KOPT-K1 (cell line): ENCODE measurements around the gene MPO.

Experiments used
- H3K27ac ChIP-seq: fragments of 200-600 bp; sonication (generic); 2 replicates; pipeline ENCODE4 v1.5.1; 2016; ENCODE audit warnings: antibody characterized with exemption, mild to moderate bottlenecking, low read depth, low read length; ENCODE audit not compliant: poor library complexity, severe bottlenecking
- H3K36me3 ChIP-seq: fragments of 200-600 bp; sonication (generic); 2 replicates; pipeline ENCODE4 v1.5.1; 2017; ENCODE audit warnings: antibody characterized with exemption, mild to moderate bottlenecking, low read length, moderate library complexity; ENCODE audit not compliant: insufficient read depth
- H3K9me3 ChIP-seq: fragments of 200-600 bp; sonication (generic); 2 replicates; pipeline ENCODE4 v1.5.1; 2017; ENCODE audit warnings: antibody characterized with exemption, low read length, mild to moderate bottlenecking; ENCODE audit not compliant: insufficient read depth, poor library complexity, severe bottlenecking

MPO gene

GRCh38 chr17:58229881-58230280, 50.9 kb downstream of the MPO start:
- Histone ChIP-seq H3K9me3 (peaks cover 7% of the 10 kb centered on the region), H3K27ac (no peak overlapping the region)

GRCh38 chr17:58229384-58229783, 51.4 kb downstream of the MPO start:
- Histone ChIP-seq H3K27ac (no peak overlapping the region), H3K36me3 (no peaks in the 10 kb centered on the region), H3K9me3 (peaks cover 7% of the 10 kb centered on the region)

More at GRCh38 chr17:58229881-58230280, 50.9 kb downstream of the MPO start:
- no peaks in the 10 kb centered on the region for H3K36me3 ChIP-seq

- H3K27ac ChIP-seq: no peak overlapping the region
- H3K36me3 ChIP-seq: no peaks in the 10 kb centered on the region
- peaks cover 11% of the 10 kb centered on the region for H3K9me3 ChIP-seq
These were observed 52.1 kb downstream of the MPO start for GRCh38 chr17:58228679-58229078.

- Histone ChIP-seq H3K36me3 (no peaks in the 10 kb centered on the region), H3K9me3 (peaks cover 17% of the 10 kb centered on the region), H3K27ac (no peak overlapping the region)
These were observed 53.0 kb downstream of the MPO start for GRCh38 chr17:58227733-58228132.

- Histone ChIP-seq H3K36me3 (no peaks in the 10 kb centered on the region), H3K27ac (no peak overlapping the region), H3K9me3 (peaks cover 17% of the 10 kb centered on the region)
These were observed 56.4 kb downstream of the MPO start for GRCh38 chr17:58224315-58224714.
